ENCODE data around the gene CPVL. TPM values are rescaled to one million over a fixed set of nuclear protein-coding genes. Genes with fewer than 3 reads are reported as not detected.

The CPVL gene
- total and polyA plus RNA-seq, 4 donors = 16.6 to 34.8 (median 17.6) TPM

GRCh38 chr7:28960071-28960840 lies 186.1 kb downstream of the CPVL start:
- no peak overlapping the region for H3K4me3 ChIP-seq
- no peak for ATAC-seq (ENCODE audit: insufficient read depth, low FRiP score)
- H3K9ac ChIP-seq (ENCODE audit: insufficient read depth in 1 of 2, low read length in 2 of 2) = no peak overlapping the region
- WGBS, 2 donors = 81 to 86% methylated on average over 7 of the region's 7 CpGs
- H3K27ac ChIP-seq (ENCODE audit: low read depth in 1 of 2, low read length in 1 of 2) = peak overlapping the region in 1 of 2 donors; percentile 43
- H3K27me3 ChIP-seq (ENCODE audit: control insufficient read depth in 3 of 3, insufficient read depth in 3 of 3, low read length in 2 of 3) = no peaks in the 10 kb centered on the region
- H3K9me3 ChIP-seq (ENCODE audit: control insufficient read depth in 4 of 4, insufficient read depth in 3 of 4, low read length in 3 of 4) = peaks cover 0 to 6% (median 0%) of the 10 kb centered on the region in 4 donors
- no peak for TF ChIP-seq CTCF (IDR thresholded peaks at IDR 0.05; ENCODE audit: control extremely low read depth, extremely low read depth)
- no peaks in the 10 kb centered on the region for H3K36me3 ChIP-seq (ENCODE audit: control insufficient read depth in 4 of 4, insufficient read depth in 4 of 4, low read length in 4 of 4)
- H3K4me1 ChIP-seq (ENCODE audit: control insufficient read depth in 5 of 5, insufficient read depth in 5 of 5, low read length in 5 of 5) = peaks cover 0 to 37% (median 5%) of the 10 kb centered on the region in 5 donors
- no peak for DNase-seq

GRCh38 chr7:28958980-28959347 lies 187.4 kb downstream of the CPVL start:
- Histone ChIP-seq H3K9me3 (ENCODE audit: control insufficient read depth in 4 of 4, insufficient read depth in 3 of 4, low read length in 3 of 4) (peaks cover 0 to 7% (median 0%) of the 10 kb centered on the region in 4 donors), H3K36me3 (ENCODE audit: control insufficient read depth in 4 of 4, insufficient read depth in 4 of 4, low read length in 4 of 4) (no peaks in the 10 kb centered on the region), H3K27me3 (ENCODE audit: control insufficient read depth in 3 of 3, insufficient read depth in 3 of 3, low read length in 2 of 3) (no peaks in the 10 kb centered on the region), H3K9ac (ENCODE audit: insufficient read depth in 1 of 2, low read length in 2 of 2) (peak overlapping the region in 1 of 2 donors; percentile 66), H3K27ac (ENCODE audit: low read depth in 1 of 2, low read length in 1 of 2) (peak overlapping the region in 1 of 2 donors; percentile 53), H3K4me1 (ENCODE audit: control insufficient read depth in 5 of 5, insufficient read depth in 5 of 5, low read length in 5 of 5) (peaks cover 0 to 49% (median 18%) of the 10 kb centered on the region in 5 donors), H3K4me3 (no peak overlapping the region)
- 58 to 71% methylated on average over 6 of the region's 6 CpGs for WGBS, 2 donors
- ATAC-seq (ENCODE audit: insufficient read depth, low FRiP score) (no peak), DNase-seq (peak in 1 of 3 donors; percentile 51)
- no peak for TF ChIP-seq CTCF (IDR thresholded peaks at IDR 0.05; ENCODE audit: control extremely low read depth, extremely low read depth)

GRCh38 chr7:28958235-28958979 lies 187.9 kb downstream of the CPVL start, which contains the start of gene TRIL:
Gene TRIL (minus strand): TSS chr7:28958330. CDS start chr7:28958046, 284 bp downstream.
- ATAC-seq (ENCODE audit: insufficient read depth, low FRiP score) = peak; percentile 31

More at GRCh38 chr7:28958235-28958979, 187.9 kb downstream of the CPVL start, which contains the start of gene TRIL:
- H3K27me3 ChIP-seq (ENCODE audit: control insufficient read depth in 3 of 3, insufficient read depth in 3 of 3, low read length in 2 of 3) = no peaks in the 10 kb centered on the region
- H3K4me3 ChIP-seq = no peak within 1 kb of the TSS
- TF ChIP-seq CTCF (IDR thresholded peaks at IDR 0.05; ENCODE audit: control extremely low read depth, extremely low read depth) = no peak
- peak; percentile 96 to 98 (median 97) for DNase-seq
- no peaks in the 10 kb centered on the region for H3K36me3 ChIP-seq (ENCODE audit: control insufficient read depth in 4 of 4, insufficient read depth in 4 of 4, low read length in 4 of 4)
- peak within 1 kb of the TSS in 1 of 2 donors; percentile 53 for H3K27ac ChIP-seq (ENCODE audit: low read depth in 1 of 2, low read length in 1 of 2)
- H3K9me3 ChIP-seq (ENCODE audit: control insufficient read depth in 4 of 4, insufficient read depth in 3 of 4, low read length in 3 of 4) = peaks cover 0 to 7% (median 0%) of the 10 kb centered on the region in 4 donors
- WGBS, 2 donors = 5% methylated on average over 66 of the region's 66 CpGs
- peak within 1 kb of the TSS; percentile 39 to 66 for H3K9ac ChIP-seq (ENCODE audit: insufficient read depth in 1 of 2, low read length in 2 of 2)
- peaks cover 0 to 52% (median 23%) of the 10 kb centered on the region in 5 donors for H3K4me1 ChIP-seq (ENCODE audit: control insufficient read depth in 5 of 5, insufficient read depth in 5 of 5, low read length in 5 of 5)

Data from lung (tissue), 12 donors.